Erythroblast (primary cell): ENCODE measurements around the gene TMEM244.
A peak's percentile ranks its signal among the peaks of the same experiment; 100 is the strongest.

Source experiments
- DNase-seq, 2 experiments: peaks; one replicate each; lab custom pipeline; 2025; lab: John Stamatoyannopoulos, UW
- GATA1 ChIP-seq: IDR thresholded peaks from 2 replicates; pipeline ENCODE4 v1.6.1; 2011; ENCODE audit warnings: low read depth, mild to moderate bottlenecking, control low read depth, low read length, moderate library complexity
- POLR2A ChIP-seq: IDR thresholded peaks from 2 replicates; pipeline ENCODE4 v1.6.1; 2011; ENCODE audit warnings: mild to moderate bottlenecking, low read length

The TMEM244 gene, protein sequence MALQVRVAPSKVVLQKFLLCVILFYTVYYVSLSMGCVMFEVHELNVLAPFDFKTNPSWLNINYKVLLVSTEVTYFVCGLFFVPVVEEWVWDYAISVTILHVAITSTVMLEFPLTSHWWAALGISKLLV

DNA sequence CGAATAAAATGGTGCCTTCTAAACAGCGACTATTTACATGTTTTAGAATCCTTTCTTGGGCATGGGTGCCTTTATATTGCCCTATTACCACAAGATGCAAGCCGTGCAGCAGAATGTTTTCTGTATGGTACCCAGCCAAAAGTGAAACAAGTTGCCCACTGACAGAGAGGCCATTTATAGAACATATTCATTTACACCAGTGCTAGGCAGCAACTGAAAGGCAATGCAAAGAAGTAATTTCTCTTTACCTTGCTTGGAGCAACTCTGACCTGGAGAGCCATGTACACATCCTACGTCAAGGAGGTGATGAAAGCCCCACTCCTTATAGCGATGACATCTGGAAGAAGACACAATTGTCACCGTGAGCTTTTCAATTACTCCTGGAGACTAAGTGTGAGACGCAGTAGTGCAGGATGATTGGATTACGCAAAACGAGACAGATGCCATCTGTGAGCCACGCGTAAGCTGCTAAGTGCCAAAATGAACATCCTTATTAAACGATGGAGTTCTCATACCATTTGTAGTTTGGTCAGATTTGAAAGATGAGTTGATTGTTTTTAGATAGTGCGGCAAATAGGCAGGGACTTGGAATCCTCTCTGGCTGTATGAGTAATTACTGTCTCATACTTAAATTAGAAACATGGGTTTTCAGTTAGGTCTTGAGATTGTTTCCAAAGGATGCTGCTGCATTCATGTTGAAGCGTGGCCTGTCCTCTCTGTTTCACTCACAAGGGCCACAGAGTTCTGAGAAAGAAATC is at the start of gene TMEM244:
TSS of gene TMEM244 (minus strand) at position 408 of the 758 bp plus-strand sequence. CDS start at position 281, 127 bp downstream.
- TF ChIP-seq POLR2A (no peak), GATA1 (no peak)

DNA sequence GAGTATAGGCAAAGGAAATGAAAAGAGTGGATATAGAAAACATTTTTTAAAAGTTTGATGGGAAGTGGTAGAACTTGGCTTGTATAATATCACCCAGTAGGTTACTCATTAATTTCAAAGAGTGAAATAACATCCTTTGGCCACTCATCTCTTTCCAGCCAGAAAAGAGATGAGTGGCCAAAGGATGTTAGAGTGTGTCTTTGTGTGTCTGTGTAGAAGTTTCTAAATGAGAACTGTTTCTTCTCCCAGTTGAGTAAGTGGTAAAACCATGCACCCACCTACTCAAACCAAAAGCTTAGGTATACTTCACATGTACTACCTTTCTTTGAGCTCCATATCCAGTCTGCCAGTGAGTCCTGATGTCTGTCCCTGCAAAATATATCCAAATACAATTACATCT is 47.7 kb upstream of the TMEM244 start:
- DNase-seq = no peak
- TF ChIP-seq GATA1 = no peak
- TF ChIP-seq POLR2A = no peak

More for the DNA sequence above, at the start of gene TMEM244:
- DNase-seq = no peak

DNA sequence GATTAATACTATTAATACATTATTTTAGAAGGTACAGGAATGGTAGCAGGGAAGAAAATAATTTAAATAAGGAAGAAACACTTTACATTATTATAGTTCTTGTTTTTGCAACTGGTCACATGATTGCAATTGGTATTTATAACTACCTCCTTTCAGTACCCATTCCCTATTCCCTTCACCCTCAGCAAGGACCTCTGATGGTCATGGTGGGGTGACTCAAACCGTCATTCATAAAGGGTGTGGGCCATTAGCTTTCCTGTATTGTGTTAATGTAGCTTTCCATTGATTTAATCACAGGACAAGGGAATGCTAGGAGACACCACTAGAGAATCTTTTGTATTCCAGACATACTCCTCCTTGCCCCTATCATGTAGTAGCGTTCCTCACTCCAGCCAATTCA is 47.2 kb upstream of the TMEM244 start:
- TF ChIP-seq GATA1 = no peak
- TF ChIP-seq POLR2A = no peak
- no peak for DNase-seq

DNA sequence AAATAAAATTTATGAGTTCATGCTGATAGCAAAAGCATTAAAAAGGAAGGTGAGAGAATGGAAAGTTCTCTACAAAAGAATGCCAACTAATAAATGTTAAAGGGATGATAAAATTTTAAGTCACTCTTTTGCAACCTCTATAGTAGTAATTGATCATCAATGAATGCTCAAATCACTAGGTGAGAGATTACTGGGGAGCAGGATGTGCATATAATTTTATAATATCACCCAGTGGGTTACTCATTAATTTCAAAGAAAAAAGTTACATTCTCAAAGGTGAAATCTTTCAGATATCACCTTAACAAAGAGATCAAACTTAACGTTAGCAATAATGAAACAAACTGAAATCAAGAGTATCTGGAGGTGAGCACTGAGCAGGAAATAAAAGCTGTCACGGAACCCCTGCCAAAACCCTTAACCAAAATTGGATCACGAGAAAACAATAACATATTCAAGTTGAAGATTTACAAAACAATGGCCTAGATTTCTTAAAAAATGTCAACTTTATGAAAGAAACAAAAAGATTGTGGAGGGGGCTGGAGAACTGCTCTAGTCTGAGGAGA is 45.5 kb upstream of the TMEM244 start:
- DNase-seq = no peak
- TF ChIP-seq GATA1 = no peak
- no peak for TF ChIP-seq POLR2A

DNA sequence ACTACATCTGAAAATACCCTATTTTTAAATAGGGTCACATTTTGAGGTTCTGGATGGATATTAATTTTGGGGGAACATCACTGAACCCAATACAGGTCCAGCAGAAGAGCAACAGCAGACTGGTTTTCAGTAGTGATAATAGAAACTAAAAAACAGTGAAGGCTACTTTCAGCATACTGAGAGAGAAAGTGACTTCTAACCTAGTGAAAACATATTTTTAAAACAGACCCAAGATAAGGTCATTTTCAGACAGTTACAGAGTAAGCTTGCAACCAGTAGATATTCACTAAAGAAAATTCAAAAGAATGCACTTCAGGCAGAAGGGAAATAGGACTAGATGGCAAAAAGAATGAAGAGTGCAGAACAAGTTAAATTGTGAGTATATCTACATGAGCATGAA is 42.0 kb upstream of the TMEM244 start:
- TF ChIP-seq GATA1 (no peak), POLR2A (no peak)
- no peak for DNase-seq

DNA sequence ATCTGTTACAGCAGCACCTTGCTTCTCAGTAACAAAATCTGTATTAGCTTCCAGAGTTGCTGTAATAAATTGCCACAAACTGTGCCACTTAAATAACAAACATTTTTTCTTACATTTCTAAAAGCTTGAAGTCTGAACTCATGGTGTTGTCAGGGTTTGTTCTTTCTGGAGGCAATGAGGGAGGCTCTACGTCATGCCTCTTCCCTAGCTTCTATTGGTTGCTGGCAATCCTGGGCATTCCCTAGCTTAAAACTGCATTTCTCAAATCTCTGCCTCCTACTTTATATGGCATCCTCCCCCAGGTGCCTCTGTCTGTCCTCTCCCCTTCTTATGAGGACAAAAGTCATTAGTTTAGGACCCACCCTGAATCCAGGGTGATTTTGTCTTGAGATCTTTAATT is 41.6 kb upstream of the TMEM244 start:
- no peak for DNase-seq
- TF ChIP-seq POLR2A (no peak), GATA1 (no peak)

DNA sequence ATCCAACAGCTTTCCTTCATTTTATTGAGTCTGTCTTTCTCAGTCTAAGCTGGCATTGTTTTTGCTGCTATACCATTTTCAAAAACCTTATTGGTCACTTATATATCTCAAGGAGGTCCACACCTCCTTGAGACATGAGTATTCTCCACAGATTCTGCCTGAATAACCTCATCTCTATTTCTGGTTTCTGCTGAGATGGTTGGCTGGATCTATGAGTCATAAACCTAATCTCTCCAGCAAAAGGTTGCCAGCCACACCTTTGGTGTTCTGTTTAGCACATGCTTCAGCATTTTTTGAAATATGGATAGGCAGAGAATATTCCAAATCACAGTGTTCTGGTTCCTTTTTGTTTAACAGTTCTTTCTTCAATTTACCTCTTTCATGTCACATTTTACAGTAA is 40.8 kb upstream of the TMEM244 start:
- peak in 1 of 2 experiments; percentile 19 for DNase-seq
- TF ChIP-seq GATA1 (no peak), POLR2A (no peak)

DNA sequence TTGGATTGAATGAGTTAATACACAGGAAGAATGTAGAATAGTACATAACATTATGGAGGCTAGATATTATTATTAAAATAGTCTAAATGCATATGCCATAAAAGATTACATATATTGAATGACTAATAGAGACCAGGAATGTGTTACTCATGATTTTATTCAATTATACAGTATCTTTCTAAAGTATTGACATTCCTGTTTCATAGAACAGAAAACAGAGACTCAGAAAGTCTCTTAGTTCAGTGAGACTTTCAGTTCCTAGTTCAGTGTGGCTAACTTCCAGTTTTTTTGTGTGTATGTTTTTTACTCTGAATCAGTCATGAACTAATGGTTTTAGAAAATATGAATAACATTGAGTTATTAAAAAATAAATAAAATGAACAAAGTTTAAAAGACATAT is 34.6 kb upstream of the TMEM244 start:
- TF ChIP-seq GATA1 (no peak), POLR2A (no peak)
- DNase-seq = no peak

DNA sequence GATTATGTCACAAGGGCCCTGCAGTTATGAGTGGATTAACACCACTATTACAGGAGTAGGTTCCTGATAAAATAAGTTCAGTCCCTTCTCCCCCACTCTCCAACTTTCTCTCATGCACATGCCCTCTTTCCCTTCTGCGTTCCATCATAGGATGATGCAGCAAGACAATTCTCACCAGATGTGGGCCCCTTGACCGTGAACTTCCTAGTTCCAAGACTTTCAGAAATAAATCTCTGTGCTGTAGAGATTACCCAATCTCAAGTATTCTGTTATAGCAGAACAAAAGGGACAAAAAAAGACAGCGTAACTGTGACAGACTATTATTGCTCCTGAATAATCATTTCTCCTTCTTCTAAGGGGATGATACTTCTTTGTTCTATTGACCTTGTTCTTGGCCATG is 33.8 kb upstream of the TMEM244 start:
- TF ChIP-seq GATA1 = no peak
- no peak for TF ChIP-seq POLR2A
- DNase-seq = no peak

DNA sequence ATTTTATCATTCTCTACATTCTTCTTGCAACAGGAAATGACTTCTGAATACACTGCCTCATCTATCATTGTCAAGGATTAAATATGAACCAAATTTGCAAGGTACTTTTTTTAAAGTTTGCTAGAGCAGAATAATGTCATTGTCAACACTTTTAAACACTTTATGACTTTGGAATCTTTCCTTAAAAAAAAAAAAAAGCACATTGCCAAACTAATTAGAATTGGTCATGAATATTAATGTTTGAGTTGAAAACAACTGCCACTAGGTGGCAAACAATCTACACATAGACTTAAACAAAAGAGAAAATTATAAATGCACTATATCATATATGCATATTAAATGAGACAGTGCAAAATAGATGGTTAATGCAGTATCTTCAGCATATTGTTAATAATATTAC is 32.5 kb upstream of the TMEM244 start:
- peak; percentile 45 to 59 for DNase-seq
- TF ChIP-seq POLR2A (no peak), GATA1 (no peak)

DNA sequence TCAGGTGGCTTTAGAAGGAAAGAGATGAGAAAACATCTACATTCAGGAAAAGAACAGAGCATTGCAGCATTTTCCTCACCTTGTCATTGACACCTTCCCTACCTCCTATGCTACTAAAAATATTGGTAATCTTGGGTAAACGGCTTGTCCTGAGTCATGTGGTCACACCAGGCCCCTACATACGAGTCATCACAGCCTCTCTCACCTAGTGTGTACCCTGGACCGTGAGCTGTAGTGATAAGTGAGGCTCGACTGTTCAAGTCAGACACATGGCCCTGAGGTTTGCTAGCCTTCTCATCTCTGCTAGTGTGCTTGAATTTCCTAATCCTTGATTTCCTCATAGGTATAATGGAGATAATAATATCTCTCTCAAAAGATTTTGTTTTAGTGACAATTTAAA is 29.6 kb upstream of the TMEM244 start:
- TF ChIP-seq GATA1 (no peak), POLR2A (no peak)
- peak; percentile 11 to 30 for DNase-seq

DNA sequence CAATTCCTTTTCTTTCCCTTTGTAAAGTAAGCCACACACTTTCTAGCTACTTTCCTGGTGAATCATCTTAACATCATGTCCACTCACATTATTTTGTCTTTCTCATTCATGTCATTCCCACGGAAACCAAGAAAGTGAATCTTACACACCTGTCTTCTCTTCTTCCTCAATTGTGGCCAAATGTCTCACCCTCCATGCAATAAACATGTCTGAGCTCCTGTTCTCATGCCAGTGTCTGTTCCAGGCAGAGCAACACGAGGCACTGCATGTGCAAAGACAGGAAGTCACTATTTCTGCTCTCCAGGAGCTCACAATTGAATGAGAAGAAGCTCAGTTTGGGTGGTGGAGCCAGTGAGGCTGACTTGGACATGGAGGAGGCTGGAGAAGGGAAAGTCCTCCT is 29.0 kb upstream of the TMEM244 start:
- TF ChIP-seq POLR2A (no peak), GATA1 (no peak)
- no peak for DNase-seq

DNA sequence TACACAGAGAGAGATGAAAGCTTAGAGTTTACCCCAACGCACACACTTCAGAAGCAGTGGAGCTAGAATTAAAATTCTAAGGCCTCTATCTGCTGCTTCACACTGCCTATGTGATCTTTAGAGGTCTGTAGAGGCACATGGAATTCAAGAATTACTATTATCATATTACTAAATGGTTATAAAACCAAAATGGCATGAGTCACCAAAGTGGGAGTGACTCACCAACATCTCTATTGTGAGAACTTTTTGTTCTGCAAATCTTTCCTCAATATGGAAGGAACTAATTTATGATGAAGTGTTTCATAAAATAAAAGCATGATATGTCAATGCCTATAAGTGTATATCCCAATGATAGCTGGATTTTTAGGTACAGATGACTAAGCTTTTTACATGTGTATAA is 28.5 kb upstream of the TMEM244 start:
- TF ChIP-seq POLR2A (no peak), GATA1 (no peak)
- no peak for DNase-seq

DNA sequence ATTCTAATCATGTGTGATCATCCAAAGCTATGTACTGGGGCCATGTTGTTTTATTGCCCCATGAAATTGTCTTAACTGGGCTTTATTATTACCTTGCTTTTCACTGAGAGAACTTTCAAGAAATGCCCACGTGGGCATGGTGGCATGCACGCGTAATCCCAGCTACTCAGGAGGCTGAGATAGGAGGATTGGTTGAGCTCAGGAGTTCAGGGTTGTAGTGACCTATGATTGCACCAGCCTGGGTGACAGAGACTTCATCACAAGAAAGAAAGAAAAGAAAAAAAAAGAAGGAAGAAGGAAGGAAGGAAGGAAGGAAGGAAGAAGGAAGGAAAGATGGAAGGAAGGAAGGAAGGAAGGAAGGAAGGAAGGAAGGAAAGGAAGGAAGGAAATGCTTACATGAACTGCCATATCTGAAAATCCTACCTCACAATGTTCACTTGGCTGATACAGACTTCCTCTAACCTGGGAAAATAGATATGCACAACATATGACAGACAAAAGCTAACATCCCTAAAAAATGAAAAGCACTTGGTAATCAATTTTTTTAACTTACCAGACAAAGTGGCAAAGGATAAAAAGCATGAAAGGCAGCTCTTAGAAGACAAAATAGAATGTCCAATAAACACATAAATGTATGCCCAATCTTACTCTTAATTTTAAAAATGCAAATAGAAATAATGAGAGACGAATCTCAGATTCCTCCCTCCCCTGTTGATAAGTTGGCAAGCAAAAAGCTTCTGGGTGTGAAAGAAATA is 25.5 kb upstream of the TMEM244 start:
- TF ChIP-seq POLR2A (no peak), GATA1 (no peak)
- no peak for DNase-seq

DNA sequence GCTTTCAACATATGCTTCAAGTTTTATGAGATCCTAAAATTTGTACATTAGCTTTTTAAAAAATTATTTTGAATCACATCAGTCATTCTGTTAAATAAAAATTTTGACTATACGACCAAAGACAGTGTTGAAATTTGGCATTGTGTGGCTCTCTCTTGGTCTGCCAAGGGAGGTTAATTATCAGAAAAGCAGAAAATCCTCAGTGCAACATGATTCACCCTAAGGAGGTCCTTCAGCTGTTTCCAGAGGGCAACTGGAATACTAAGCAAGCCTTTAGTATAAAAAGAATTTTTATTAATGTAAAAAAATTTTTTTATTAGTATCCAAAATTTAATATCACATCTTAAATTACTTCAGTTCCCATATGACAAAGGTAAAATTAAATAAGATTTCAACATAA is 23.1 kb upstream of the TMEM244 start:
- no peak for TF ChIP-seq POLR2A
- TF ChIP-seq GATA1 = no peak
- DNase-seq = no peak
